Epithelial cell of esophagus (primary cell): ENCODE results near the gene PTPRM.

Source experiments
- DNase-seq: peaks from one replicate; pipeline ENCODE4 v3.0.0; 2010; ENCODE audit warnings: low read depth
- H3K4me3 ChIP-seq: 2 replicates; pipeline ENCODE4 v1.5.1; 2011; ENCODE audit warnings: mild to moderate bottlenecking, low read length, control low read depth
- CTCF ChIP-seq: IDR thresholded peaks from 2 replicates; pipeline ENCODE4 v1.5.1; 2011; ENCODE audit warnings: low read depth, mild to moderate bottlenecking, low read length, control low read depth, inconsistent platforms; ENCODE audit not compliant: insufficient read depth; ENCODE audit errors: missing control alignments

Gene PTPRM

GRCh38 chr18:8238507-8238906 lies 671.4 kb downstream of the PTPRM start:
- no peak for TF ChIP-seq CTCF
- no peak overlapping the region for H3K4me3 ChIP-seq
- DNase-seq, result no peak

- DNase-seq, result no peak
- TF ChIP-seq CTCF, result no peak
- H3K4me3 ChIP-seq, result no peak overlapping the region
These were observed 674.6 kb downstream of the PTPRM start for GRCh38 chr18:8241731-8242130.

GRCh38 chr18:8242151-8242696 lies 675.1 kb downstream of the PTPRM start:
- H3K4me3 ChIP-seq, result no peak overlapping the region
- no peak for DNase-seq
- TF ChIP-seq CTCF, result no peak

- TF ChIP-seq CTCF, result no peak
- DNase-seq, result no peak
- H3K4me3 ChIP-seq, result no peak overlapping the region
These were observed 680.6 kb downstream of the PTPRM start for GRCh38 chr18:8247700-8248099.

GRCh38 chr18:8248576-8248975 lies 681.5 kb downstream of the PTPRM start:
- DNase-seq, result no peak
- no peak overlapping the region for H3K4me3 ChIP-seq
- no peak for TF ChIP-seq CTCF

- TF ChIP-seq CTCF, result no peak
These were observed 682.7 kb downstream of the PTPRM start for GRCh38 chr18:8249811-8250210.

GRCh38 chr18:8252371-8252770 lies 685.3 kb downstream of the PTPRM start:
- no peak overlapping the region for H3K4me3 ChIP-seq
- DNase-seq, result no peak
- TF ChIP-seq CTCF, result no peak

More at GRCh38 chr18:8249811-8250210, 682.7 kb downstream of the PTPRM start:
- no peak for DNase-seq
- H3K4me3 ChIP-seq, result no peak overlapping the region
